WTC11 (cell line): ENCODE data around the gene TFF3. TPM values are rescaled to one million over a fixed set of nuclear protein-coding genes. Genes with fewer than 3 reads are reported as not detected.
A peak's percentile ranks its signal among the peaks of the same experiment; 100 is the strongest.

Experiments used
- ATAC-seq: fragments of 200-7000 bp; cut with Tn5 transposase; 2 replicates; pipeline ENCODE4 v1.10.0; 2021; ENCODE audit warnings: mild to moderate bottlenecking, moderate library complexity
- CTCF ChIA-PET: fragments of 300-600 bp; sonication (Branson Sonifier 250); formaldehyde crosslinking; loops from one replicate; lab custom pipeline; 2021; ENCODE audit warnings: antibody characterized with exemption; lab: Charles Lee
- POLR2A ChIA-PET: fragments of 350-600 bp; sonication (Branson Sonifier 250); formaldehyde crosslinking; loops from one replicate; lab custom pipeline; 2021; ENCODE audit warnings: antibody characterized with exemption; lab: Charles Lee
- DNase-seq: peaks from one replicate; pipeline ENCODE4 v3.0.0; 2021; ENCODE audit warnings: low spot score
- H3K27ac Mint-ChIP-seq: 2 replicates; pipeline ENCODE4 v1.8.0; 2021; ENCODE audit warnings: mixed read lengths
- H3K27me3 Mint-ChIP-seq: 2 replicates; pipeline ENCODE4 v1.8.0; 2021; ENCODE audit warnings: low read depth, mild to moderate bottlenecking, moderate library complexity, mixed read lengths
- H3K36me3 Mint-ChIP-seq: 2 replicates; pipeline ENCODE4 v1.8.0; 2021; ENCODE audit warnings: mixed read lengths
- H3K4me1 Mint-ChIP-seq: 2 replicates; pipeline ENCODE4 v1.8.0; 2022; ENCODE audit warnings: mixed read lengths
- H3K4me3 Mint-ChIP-seq: 2 replicates; pipeline ENCODE4 v1.8.0; 2021; ENCODE audit warnings: mild to moderate bottlenecking, moderate library complexity, mixed read lengths
- H3K9me3 Mint-ChIP-seq: 2 replicates; pipeline ENCODE4 v1.8.0; 2021; ENCODE audit warnings: mixed read lengths
- ATF1 ChIP-seq: sonication (generic); formaldehyde crosslinking; IDR thresholded peaks from 2 replicates; pipeline ENCODE4 v1.8.1; 2023; ENCODE audit warnings: mild to moderate bottlenecking, moderate library complexity, missing genetic modification reagents
- GABPB1 ChIP-seq: sonication (generic); formaldehyde crosslinking; IDR thresholded peaks from 2 replicates; pipeline ENCODE4 v1.8.1; 2023; ENCODE audit warnings: mild to moderate bottlenecking, missing genetic modification reagents
- GTF2I ChIP-seq: fragments of 250-450 bp; sonication (Bioruptor Pico); conservative IDR thresholded peaks from 2 replicates; pipeline ENCODE4 v1.4.0; 2021; ENCODE audit warnings: mild to moderate bottlenecking
- HMGA2 ChIP-seq: fragments of 250-450 bp; sonication (Bioruptor Pico); IDR thresholded peaks from 2 replicates; pipeline ENCODE4 v1.4.0; 2021; ENCODE audit warnings: mild to moderate bottlenecking, moderate library complexity
- JUN ChIP-seq: sonication (generic); formaldehyde crosslinking; IDR thresholded peaks from 2 replicates; pipeline ENCODE4 v1.8.0; 2023; ENCODE audit warnings: mild to moderate bottlenecking, missing genetic modification reagents
- NFE2L1 ChIP-seq: sonication (generic); formaldehyde crosslinking; IDR thresholded peaks from 2 replicates; pipeline ENCODE4 v1.8.1; 2023; ENCODE audit warnings: missing genetic modification reagents
- NR3C1 ChIP-seq: sonication (generic); formaldehyde crosslinking; conservative IDR thresholded peaks from 2 replicates; pipeline ENCODE4 v1.8.1; 2023; ENCODE audit warnings: low read depth, mild to moderate bottlenecking, missing genetic modification reagents
- SMAD3 ChIP-seq: sonication (generic); formaldehyde crosslinking; IDR thresholded peaks from 2 replicates; pipeline ENCODE4 v1.8.0; 2022; ENCODE audit warnings: missing genetic modification reagents, mild to moderate bottlenecking, borderline replicate concordance
- SMAD4 ChIP-seq: sonication (generic); formaldehyde crosslinking; IDR thresholded peaks from 2 replicates; pipeline ENCODE4 v1.8.0; 2022; ENCODE audit warnings: mild to moderate bottlenecking, missing genetic modification reagents
- SOX15 ChIP-seq: fragments of 250-450 bp; sonication (Bioruptor Pico); IDR thresholded peaks from 2 replicates; pipeline ENCODE4 v1.9.0; 2021; ENCODE audit warnings: mild to moderate bottlenecking
- TEAD1 ChIP-seq: sonication (generic); formaldehyde crosslinking; IDR thresholded peaks from 2 replicates; pipeline ENCODE4 v1.8.0; 2022; ENCODE audit warnings: mild to moderate bottlenecking, missing genetic modification reagents
- TEAD4 ChIP-seq: sonication (generic); formaldehyde crosslinking; IDR thresholded peaks from 2 replicates; pipeline ENCODE4 v1.8.0; 2022; ENCODE audit warnings: mild to moderate bottlenecking, missing genetic modification reagents
- TP53 ChIP-seq: sonication (generic); formaldehyde crosslinking; IDR thresholded peaks from 2 replicates; pipeline ENCODE4 v1.8.1; 2023; ENCODE audit warnings: mild to moderate bottlenecking, missing genetic modification reagents
- ZBTB21 ChIP-seq: sonication (generic); formaldehyde crosslinking; IDR thresholded peaks from 2 replicates; pipeline ENCODE4 v1.8.1; 2023; ENCODE audit warnings: mild to moderate bottlenecking, missing genetic modification reagents, borderline replicate concordance
- ZNF219 ChIP-seq: sonication (generic); formaldehyde crosslinking; IDR thresholded peaks from 2 replicates; pipeline ENCODE4 v1.8.0; 2023; ENCODE audit warnings: missing genetic modification reagents, mild to moderate bottlenecking, borderline replicate concordance
- ZNF423 ChIP-seq: fragments of 250-450 bp; sonication (Bioruptor Pico); IDR thresholded peaks from 2 replicates; pipeline ENCODE4 v2.1.2; 2022; ENCODE audit warnings: mild to moderate bottlenecking, moderate library complexity
- total RNA-seq: library from RNA; stranded (reverse); gene quantifications from 3 replicates; pipeline ENCODE4 v1.2.3, GENCODE V29; 2021
- TF ChIP-seq, protein P1 (sequence below): sonication (generic); formaldehyde crosslinking; IDR thresholded peaks from 2 replicates; pipeline ENCODE4 v1.8.1; 2022; ENCODE audit warnings: missing genetic modification reagents, borderline replicate concordance
- TF ChIP-seq, protein P2 (sequence below): sonication (generic); formaldehyde crosslinking; IDR thresholded peaks from 2 replicates; pipeline ENCODE4 v1.8.0; 2022; ENCODE audit warnings: mild to moderate bottlenecking, missing genetic modification reagents
- TF ChIP-seq, protein P3 (sequence below): sonication (generic); formaldehyde crosslinking; IDR thresholded peaks from 2 replicates; pipeline ENCODE4 v1.8.0; 2022; ENCODE audit warnings: missing genetic modification reagents
- TF ChIP-seq, protein P4 (sequence below): fragments of 250-450 bp; sonication (Bioruptor Pico); IDR thresholded peaks from 2 replicates; pipeline ENCODE4 v1.9.0; 2021; ENCODE audit warnings: mild to moderate bottlenecking
- TF ChIP-seq, protein P5 (sequence below): sonication (generic); formaldehyde crosslinking; IDR thresholded peaks from 2 replicates; pipeline ENCODE4 v1.8.1; 2023; ENCODE audit warnings: mild to moderate bottlenecking, missing genetic modification reagents, moderate library complexity
- TF ChIP-seq, protein P6 (sequence below): sonication (generic); formaldehyde crosslinking; IDR thresholded peaks from 2 replicates; pipeline ENCODE4 v1.8.1; 2022; ENCODE audit warnings: mild to moderate bottlenecking, missing genetic modification reagents, moderate library complexity, borderline replicate concordance
- TF ChIP-seq, protein P7 (sequence below): sonication (generic); formaldehyde crosslinking; conservative IDR thresholded peaks from 2 replicates; pipeline ENCODE4 v1.8.1; 2022; ENCODE audit warnings: mild to moderate bottlenecking, missing genetic modification reagents
- TF ChIP-seq, protein P8 (sequence below): fragments of 250-450 bp; sonication (Bioruptor Pico); IDR thresholded peaks from 2 replicates; pipeline ENCODE4 v1.9.0; 2021; ENCODE audit warnings: moderate library complexity, mild to moderate bottlenecking, inconsistent platforms, borderline replicate concordance
- TF ChIP-seq, protein P9 (sequence below): sonication (generic); formaldehyde crosslinking; IDR thresholded peaks from 2 replicates; pipeline ENCODE4 v1.8.0; 2022; ENCODE audit warnings: mild to moderate bottlenecking, missing genetic modification reagents
- TF ChIP-seq, protein P10 (sequence below): sonication (generic); formaldehyde crosslinking; IDR thresholded peaks from 2 replicates; pipeline ENCODE4 v1.8.1; 2023; ENCODE audit warnings: mild to moderate bottlenecking, missing genetic modification reagents, moderate library complexity

The TFF3 gene
- total RNA-seq, 1 experiment from 2014 or later, result 4.2 TPM

DNA sequence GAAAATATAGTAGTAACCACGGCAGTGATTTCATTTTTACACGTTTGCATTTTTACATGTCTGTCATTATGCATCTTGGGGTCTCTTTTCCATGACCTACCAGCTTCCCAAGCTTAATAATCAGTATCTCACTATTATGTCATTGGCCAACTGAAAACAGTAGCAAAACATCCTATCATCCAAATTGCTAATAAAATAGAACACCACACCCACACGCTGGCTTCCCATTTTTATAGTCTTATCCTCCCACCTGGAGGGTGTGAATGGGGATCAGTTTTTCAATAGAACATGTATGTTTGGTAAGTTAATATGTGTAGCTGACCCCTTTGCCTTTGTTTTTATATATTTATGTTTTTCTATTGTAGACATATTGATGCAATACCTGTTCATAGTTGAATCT, 11.8 kb downstream of the TFF3 start:
- Mint-ChIP-seq H3K27me3 (no peaks in the 10 kb centered on the region), H3K36me3 (no peaks in the 10 kb centered on the region), H3K4me3 (no peak overlapping the region), H3K4me1 (peaks cover 4% of the 10 kb centered on the region), H3K9me3 (no peaks in the 10 kb centered on the region), H3K27ac (no peak overlapping the region)
- TF ChIP-seq, protein P1, sequence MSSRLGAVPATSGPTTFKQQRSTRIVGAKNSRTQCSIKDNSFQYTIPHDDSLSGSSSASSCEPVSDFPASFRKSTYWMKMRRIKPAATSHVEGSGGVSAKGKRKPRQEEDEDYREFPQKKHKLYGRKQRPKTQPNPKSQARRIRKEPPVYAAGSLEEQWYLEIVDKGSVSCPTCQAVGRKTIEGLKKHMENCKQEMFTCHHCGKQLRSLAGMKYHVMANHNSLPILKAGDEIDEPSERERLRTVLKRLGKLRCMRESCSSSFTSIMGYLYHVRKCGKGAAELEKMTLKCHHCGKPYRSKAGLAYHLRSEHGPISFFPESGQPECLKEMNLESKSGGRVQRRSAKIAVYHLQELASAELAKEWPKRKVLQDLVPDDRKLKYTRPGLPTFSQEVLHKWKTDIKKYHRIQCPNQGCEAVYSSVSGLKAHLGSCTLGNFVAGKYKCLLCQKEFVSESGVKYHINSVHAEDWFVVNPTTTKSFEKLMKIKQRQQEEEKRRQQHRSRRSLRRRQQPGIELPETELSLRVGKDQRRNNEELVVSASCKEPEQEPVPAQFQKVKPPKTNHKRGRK (CRISPR knock-in tag), result no peak
- no peak for TF ChIP-seq JUN
- no peak for TF ChIP-seq HMGA2 (CRISPR knock-in tag)
- TF ChIP-seq, protein P2, sequence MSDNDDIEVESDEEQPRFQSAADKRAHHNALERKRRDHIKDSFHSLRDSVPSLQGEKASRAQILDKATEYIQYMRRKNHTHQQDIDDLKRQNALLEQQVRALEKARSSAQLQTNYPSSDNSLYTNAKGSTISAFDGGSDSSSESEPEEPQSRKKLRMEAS, result no peak
- no peak for TF ChIP-seq ZNF423 (CRISPR knock-in tag)
- TF ChIP-seq NFE2L1 (CRISPR knock-in tag), result no peak
- TF ChIP-seq ATF1 (CRISPR knock-in tag), result no peak
- no peak for TF ChIP-seq GTF2I (CRISPR knock-in tag)
- TF ChIP-seq TP53, result no peak
- TF ChIP-seq, protein P3, sequence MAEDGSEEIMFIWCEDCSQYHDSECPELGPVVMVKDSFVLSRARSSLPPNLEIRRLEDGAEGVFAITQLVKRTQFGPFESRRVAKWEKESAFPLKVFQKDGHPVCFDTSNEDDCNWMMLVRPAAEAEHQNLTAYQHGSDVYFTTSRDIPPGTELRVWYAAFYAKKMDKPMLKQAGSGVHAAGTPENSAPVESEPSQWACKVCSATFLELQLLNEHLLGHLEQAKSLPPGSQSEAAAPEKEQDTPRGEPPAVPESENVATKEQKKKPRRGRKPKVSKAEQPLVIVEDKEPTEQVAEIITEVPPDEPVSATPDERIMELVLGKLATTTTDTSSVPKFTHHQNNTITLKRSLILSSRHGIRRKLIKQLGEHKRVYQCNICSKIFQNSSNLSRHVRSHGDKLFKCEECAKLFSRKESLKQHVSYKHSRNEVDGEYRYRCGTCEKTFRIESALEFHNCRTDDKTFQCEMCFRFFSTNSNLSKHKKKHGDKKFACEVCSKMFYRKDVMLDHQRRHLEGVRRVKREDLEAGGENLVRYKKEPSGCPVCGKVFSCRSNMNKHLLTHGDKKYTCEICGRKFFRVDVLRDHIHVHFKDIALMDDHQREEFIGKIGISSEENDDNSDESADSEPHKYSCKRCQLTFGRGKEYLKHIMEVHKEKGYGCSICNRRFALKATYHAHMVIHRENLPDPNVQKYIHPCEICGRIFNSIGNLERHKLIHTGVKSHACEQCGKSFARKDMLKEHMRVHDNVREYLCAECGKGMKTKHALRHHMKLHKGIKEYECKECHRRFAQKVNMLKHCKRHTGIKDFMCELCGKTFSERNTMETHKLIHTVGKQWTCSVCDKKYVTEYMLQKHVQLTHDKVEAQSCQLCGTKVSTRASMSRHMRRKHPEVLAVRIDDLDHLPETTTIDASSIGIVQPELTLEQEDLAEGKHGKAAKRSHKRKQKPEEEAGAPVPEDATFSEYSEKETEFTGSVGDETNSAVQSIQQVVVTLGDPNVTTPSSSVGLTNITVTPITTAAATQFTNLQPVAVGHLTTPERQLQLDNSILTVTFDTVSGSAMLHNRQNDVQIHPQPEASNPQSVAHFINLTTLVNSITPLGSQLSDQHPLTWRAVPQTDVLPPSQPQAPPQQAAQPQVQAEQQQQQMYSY (CRISPR knock-in tag), result no peak
- TF ChIP-seq, protein P4, sequence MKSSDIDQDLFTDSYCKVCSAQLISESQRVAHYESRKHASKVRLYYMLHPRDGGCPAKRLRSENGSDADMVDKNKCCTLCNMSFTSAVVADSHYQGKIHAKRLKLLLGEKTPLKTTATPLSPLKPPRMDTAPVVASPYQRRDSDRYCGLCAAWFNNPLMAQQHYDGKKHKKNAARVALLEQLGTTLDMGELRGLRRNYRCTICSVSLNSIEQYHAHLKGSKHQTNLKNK (CRISPR knock-in tag), result no peak
- no peak for TF ChIP-seq SOX15 (CRISPR knock-in tag)
- TF ChIP-seq NR3C1 (CRISPR knock-in tag), result no peak
- no peak for TF ChIP-seq SMAD4 (CRISPR knock-in tag)
- TF ChIP-seq ZNF219, result no peak
- CTCF ChIA-PET, result no interaction called here
- POLR2A ChIA-PET, result interaction anchor here (0.5 kb wide), 1 partner anchor 292 kb away, joined by 5 read pairs; no protein-coding TSS in a partner anchor
- ATAC-seq (no peak), DNase-seq (no peak)

DNA sequence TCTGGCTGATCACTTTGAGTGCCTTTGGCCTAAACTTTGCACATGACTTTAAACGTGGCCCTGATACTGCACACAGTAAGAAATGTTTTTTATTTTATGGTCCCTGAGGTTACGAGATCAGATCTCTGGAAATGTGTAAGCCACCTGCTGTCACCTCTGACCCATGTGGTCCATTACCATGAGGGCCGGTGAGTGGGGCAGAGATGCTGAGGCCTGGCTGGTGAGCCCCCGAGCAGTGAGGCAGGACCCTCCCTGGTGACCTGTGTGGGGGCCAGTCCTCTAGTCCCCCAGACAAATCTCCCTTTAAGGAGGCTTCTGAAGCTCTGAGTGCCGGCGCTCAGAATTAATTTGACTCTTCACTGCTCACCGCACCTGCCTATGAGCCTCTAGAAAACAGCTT, 12.4 kb downstream of the TFF3 start:
- H3K4me1 Mint-ChIP-seq, result peaks cover 11% of the 10 kb centered on the region
- H3K4me3 Mint-ChIP-seq, result no peak overlapping the region
- no peaks in the 10 kb centered on the region for H3K9me3 Mint-ChIP-seq
- ChIA-PET POLR2A (interaction anchor here (0.5 kb wide), 1 partner anchor 291 kb away, joined by 5 read pairs; no protein-coding TSS in a partner anchor), CTCF (interaction anchor here (1.7 kb wide), 1 partner anchor 44 kb away, joined by 5 read pairs; no protein-coding TSS in a partner anchor)
- no peaks in the 10 kb centered on the region for H3K36me3 Mint-ChIP-seq
- no peak overlapping the region for H3K27ac Mint-ChIP-seq
- H3K27me3 Mint-ChIP-seq, result no peaks in the 10 kb centered on the region
- peak; percentile 1 for DNase-seq
- ATAC-seq, result no peak
- TF ChIP-seq TEAD4 (CRISPR knock-in tag), result no peak
- TF ChIP-seq, protein P5, sequence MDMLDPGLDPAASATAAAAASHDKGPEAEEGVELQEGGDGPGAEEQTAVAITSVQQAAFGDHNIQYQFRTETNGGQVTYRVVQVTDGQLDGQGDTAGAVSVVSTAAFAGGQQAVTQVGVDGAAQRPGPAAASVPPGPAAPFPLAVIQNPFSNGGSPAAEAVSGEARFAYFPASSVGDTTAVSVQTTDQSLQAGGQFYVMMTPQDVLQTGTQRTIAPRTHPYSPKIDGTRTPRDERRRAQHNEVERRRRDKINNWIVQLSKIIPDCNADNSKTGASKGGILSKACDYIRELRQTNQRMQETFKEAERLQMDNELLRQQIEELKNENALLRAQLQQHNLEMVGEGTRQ (CRISPR knock-in tag), result no peak
- TF ChIP-seq, protein P6, sequence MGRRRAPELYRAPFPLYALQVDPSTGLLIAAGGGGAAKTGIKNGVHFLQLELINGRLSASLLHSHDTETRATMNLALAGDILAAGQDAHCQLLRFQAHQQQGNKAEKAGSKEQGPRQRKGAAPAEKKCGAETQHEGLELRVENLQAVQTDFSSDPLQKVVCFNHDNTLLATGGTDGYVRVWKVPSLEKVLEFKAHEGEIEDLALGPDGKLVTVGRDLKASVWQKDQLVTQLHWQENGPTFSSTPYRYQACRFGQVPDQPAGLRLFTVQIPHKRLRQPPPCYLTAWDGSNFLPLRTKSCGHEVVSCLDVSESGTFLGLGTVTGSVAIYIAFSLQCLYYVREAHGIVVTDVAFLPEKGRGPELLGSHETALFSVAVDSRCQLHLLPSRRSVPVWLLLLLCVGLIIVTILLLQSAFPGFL (CRISPR knock-in tag), result no peak
- TF ChIP-seq, protein P7, sequence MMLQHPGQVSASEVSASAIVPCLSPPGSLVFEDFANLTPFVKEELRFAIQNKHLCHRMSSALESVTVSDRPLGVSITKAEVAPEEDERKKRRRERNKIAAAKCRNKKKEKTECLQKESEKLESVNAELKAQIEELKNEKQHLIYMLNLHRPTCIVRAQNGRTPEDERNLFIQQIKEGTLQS (CRISPR knock-in tag), result no peak
- TF ChIP-seq ZBTB21 (CRISPR knock-in tag), result no peak
- TF ChIP-seq SMAD3, result no peak
- TF ChIP-seq, protein P8, sequence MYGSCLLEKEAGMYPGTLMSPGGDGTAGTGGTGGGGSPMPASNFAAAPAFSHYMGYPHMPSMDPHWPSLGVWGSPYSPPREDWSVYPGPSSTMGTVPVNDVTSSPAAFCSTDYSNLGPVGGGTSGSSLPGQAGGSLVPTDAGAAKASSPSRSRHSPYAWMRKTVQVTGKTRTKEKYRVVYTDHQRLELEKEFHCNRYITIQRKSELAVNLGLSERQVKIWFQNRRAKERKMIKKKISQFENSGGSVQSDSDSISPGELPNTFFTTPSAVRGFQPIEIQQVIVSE, result no peak
- TF ChIP-seq GABPB1, result no peak
- no peak for TF ChIP-seq TEAD1 (CRISPR knock-in tag)
- TF ChIP-seq, protein P9, sequence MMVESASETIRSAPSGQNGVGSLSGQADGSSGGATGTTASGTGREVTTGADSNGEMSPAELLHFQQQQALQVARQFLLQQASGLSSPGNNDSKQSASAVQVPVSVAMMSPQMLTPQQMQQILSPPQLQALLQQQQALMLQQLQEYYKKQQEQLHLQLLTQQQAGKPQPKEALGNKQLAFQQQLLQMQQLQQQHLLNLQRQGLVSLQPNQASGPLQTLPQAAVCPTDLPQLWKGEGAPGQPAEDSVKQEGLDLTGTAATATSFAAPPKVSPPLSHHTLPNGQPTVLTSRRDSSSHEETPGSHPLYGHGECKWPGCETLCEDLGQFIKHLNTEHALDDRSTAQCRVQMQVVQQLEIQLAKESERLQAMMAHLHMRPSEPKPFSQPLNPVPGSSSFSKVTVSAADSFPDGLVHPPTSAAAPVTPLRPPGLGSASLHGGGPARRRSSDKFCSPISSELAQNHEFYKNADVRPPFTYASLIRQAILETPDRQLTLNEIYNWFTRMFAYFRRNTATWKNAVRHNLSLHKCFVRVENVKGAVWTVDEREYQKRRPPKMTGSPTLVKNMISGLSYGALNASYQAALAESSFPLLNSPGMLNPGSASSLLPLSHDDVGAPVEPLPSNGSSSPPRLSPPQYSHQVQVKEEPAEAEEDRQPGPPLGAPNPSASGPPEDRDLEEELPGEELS (CRISPR knock-in tag), result no peak
- TF ChIP-seq, protein P10, sequence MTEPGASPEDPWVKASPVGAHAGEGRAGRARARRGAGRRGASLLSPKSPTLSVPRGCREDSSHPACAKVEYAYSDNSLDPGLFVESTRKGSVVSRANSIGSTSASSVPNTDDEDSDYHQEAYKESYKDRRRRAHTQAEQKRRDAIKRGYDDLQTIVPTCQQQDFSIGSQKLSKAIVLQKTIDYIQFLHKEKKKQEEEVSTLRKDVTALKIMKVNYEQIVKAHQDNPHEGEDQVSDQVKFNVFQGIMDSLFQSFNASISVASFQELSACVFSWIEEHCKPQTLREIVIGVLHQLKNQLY (CRISPR knock-in tag), result no peak
